Thoracic aorta (tissue), 2 donors: ENCODE measurements around the gene ABHD10. TPM values are rescaled to one million over a fixed set of nuclear protein-coding genes. Genes with fewer than 3 reads are reported as not detected.

Source experiments
- ATAC-seq: fragments of 150-250 bp; one replicate; pipeline ENCODE4 v1.8.0; 2017; ENCODE audit warnings: low read depth; ENCODE audit not compliant: insufficient number of reproducible peaks, low FRiP score
- DNase-seq: peaks from one replicate; pipeline ENCODE4 v3.0.0-alpha.2; 2020; ENCODE audit warnings: low spot score
- H3K27ac ChIP-seq, 2 donors: fragments of 200-600 bp; sonication (generic); 1 replicate in 1 of 2; 2 replicates in 1 of 2; pipeline ENCODE4 v1.5.1; 2016; ENCODE audit warnings: mild to moderate bottlenecking in 2 of 2, moderate library complexity in 2 of 2
- H3K27me3 ChIP-seq: fragments of 200-600 bp; sonication (generic); replicated peaks from 2 replicates; pipeline ENCODE4 v1.6.0; 2016; ENCODE audit warnings: mild to moderate bottlenecking; ENCODE audit not compliant: insufficient read depth
- H3K36me3 ChIP-seq: fragments of 200-600 bp; sonication (generic); one replicate; pipeline ENCODE4 v1.5.1; 2016
- H3K4me1 ChIP-seq, 2 donors: fragments of 200-600 bp; sonication (generic); 1 replicate in 1 of 2; 2 replicates in 1 of 2; pipeline versions ENCODE4 v1.5.1 to v1.6.0; 2016; ENCODE audit warnings: low read depth in 2 of 2, mild to moderate bottlenecking in 1 of 2; ENCODE audit not compliant: control insufficient read depth in 1 of 2
- H3K4me3 ChIP-seq: fragments of 200-600 bp; sonication (generic); 2 replicates; pipeline ENCODE4 v1.5.1; 2016; ENCODE audit warnings: mild to moderate bottlenecking
- H3K9me3 ChIP-seq: fragments of 200-600 bp; sonication (generic); 2 replicates; pipeline ENCODE4 v1.5.1; 2016
- total RNA-seq, 2 donors: library from RNA; depleted of rRNA; stranded (reverse); fragments of >200 nt; gene quantifications; one replicate each; pipeline versions ENCODE4 v1.1.0 to v1.2.3, GENCODE V29; 2016
- TF ChIP-seq, protein P1 (sequence below): fragments of 200-600 bp; sonication (generic); IDR thresholded peaks from one replicate; pipeline ENCODE4 v1.5.1; 2019; ENCODE audit warnings: antibody characterized with exemption

Gene ABHD10
- total RNA-seq, 2 donors from 2014 or later, result 9.6 to 13.2 TPM

GRCh38 chr3:111989061-111989678 lies 10.3 kb downstream of the ABHD10 start:
- TF ChIP-seq, protein P1, sequence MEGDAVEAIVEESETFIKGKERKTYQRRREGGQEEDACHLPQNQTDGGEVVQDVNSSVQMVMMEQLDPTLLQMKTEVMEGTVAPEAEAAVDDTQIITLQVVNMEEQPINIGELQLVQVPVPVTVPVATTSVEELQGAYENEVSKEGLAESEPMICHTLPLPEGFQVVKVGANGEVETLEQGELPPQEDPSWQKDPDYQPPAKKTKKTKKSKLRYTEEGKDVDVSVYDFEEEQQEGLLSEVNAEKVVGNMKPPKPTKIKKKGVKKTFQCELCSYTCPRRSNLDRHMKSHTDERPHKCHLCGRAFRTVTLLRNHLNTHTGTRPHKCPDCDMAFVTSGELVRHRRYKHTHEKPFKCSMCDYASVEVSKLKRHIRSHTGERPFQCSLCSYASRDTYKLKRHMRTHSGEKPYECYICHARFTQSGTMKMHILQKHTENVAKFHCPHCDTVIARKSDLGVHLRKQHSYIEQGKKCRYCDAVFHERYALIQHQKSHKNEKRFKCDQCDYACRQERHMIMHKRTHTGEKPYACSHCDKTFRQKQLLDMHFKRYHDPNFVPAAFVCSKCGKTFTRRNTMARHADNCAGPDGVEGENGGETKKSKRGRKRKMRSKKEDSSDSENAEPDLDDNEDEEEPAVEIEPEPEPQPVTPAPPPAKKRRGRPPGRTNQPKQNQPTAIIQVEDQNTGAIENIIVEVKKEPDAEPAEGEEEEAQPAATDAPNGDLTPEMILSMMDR, result peak; percentile 63
- Histone ChIP-seq H3K4me1 (no peaks in the 10 kb centered on the region), H3K36me3 (peaks cover 7% of the 10 kb centered on the region), H3K9me3 (no peaks in the 10 kb centered on the region), H3K27me3 (no peaks in the 10 kb centered on the region), H3K27ac (no peak overlapping the region), H3K4me3 (no peak overlapping the region)
- ATAC-seq, result peak; percentile 20
- no peak for DNase-seq

GRCh38 chr3:111993038-111993437 lies 14.2 kb downstream of the ABHD10 start:
- TF ChIP-seq, protein P1, result no peak
- H3K27ac ChIP-seq, result no peak overlapping the region
- peaks cover 7% of the 10 kb centered on the region for H3K36me3 ChIP-seq
- H3K9me3 ChIP-seq, result no peaks in the 10 kb centered on the region
- no peak overlapping the region for H3K4me3 ChIP-seq
- no peak for ATAC-seq
- DNase-seq, result no peak
- H3K27me3 ChIP-seq, result no peaks in the 10 kb centered on the region
- no peaks in the 10 kb centered on the region for H3K4me1 ChIP-seq

DNA sequence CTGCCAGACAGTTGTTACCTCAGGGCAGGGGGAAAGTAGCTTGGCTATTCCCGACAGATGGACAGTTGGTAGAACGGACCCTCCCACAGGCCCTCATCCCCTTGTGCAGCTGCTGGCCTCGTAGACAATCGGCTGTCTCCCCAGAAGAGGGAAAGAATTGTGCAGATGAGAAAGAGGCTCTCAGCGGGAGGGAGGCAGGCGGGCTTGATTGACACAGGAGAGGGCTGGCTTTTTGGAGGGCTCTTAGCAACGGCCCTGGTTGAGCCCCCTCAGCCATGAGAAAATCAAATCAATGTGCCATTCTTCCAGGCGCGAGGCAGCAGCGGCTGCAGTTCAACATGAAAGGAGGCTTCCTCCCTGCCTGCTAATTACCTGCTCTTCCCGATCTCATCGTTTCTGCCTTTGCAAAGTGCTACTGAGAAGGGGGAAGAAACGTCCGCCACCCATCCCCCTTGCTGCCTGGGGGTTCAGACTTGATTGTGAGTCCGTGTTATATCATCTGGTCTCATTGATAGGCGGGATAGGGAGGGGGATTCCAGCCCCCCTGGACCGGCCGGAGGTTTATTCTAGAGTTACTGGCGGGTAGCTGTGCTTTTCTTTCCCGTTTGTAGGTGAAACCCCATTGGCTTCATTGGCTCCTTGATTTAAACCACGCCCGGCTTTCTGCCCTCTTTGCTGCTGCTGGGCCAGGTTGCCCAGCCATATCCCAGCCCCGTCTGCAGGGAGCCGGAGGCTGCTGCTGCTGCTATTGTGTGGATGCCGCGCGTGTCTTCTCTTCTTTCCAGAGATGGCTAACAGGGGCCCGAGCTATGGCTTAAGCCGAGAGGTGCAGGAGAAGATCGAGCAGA lies 20.0 kb downstream of the ABHD10 start, which contains the start of gene TAGLN3:
TSS of gene TAGLN3 (plus strand) at position 287 of the 848 bp plus-strand sequence. CDS start at position 788, 501 bp downstream.
- no peak for DNase-seq
- H3K27ac ChIP-seq, result no peak within 1 kb of the TSS
- TF ChIP-seq, protein P1, result no peak

GRCh38 chr3:111999484-112000324 lies 20.9 kb downstream of the ABHD10 start:
- H3K9me3 ChIP-seq, result no peaks in the 10 kb centered on the region
- no peaks in the 10 kb centered on the region for H3K27me3 ChIP-seq
- TF ChIP-seq, protein P1, result no peak
- ATAC-seq (no peak), DNase-seq (no peak)
- H3K36me3 ChIP-seq, result no peaks in the 10 kb centered on the region
- no peak overlapping the region for H3K27ac ChIP-seq
- peaks cover 8 to 10% of the 10 kb centered on the region in 2 donors for H3K4me1 ChIP-seq
- peak overlapping the region; percentile 70 for H3K4me3 ChIP-seq

More for the DNA sequence above, 20.0 kb downstream of the ABHD10 start, which contains the start of gene TAGLN3:
- no peak for ATAC-seq
- peak within 1 kb of the TSS; percentile 70 for H3K4me3 ChIP-seq
- H3K9me3 ChIP-seq, result no peaks in the 10 kb centered on the region
- no peaks in the 10 kb centered on the region for H3K36me3 ChIP-seq
- no peaks in the 10 kb centered on the region for H3K27me3 ChIP-seq
- H3K4me1 ChIP-seq, result peaks cover 8 to 10% of the 10 kb centered on the region in 2 donors
